SK-N-SH treated with all-trans-retinoic acid at 6 μM for 48 hours (cell line): Measurements from ENCODE around the gene RPL18A.

Source experiments
- ARNTL ChIP-seq: fragments of 450-650 bp; formaldehyde crosslinking; IDR thresholded peaks from 2 replicates; pipeline ENCODE4 v1.5.0; 2020; ENCODE audit warnings: low read depth, mild to moderate bottlenecking, moderate library complexity, borderline replicate concordance
- CREB5 ChIP-seq: fragments of 250-450 bp; sonication (Bioruptor Pico); IDR thresholded peaks from 2 replicates; pipeline ENCODE4 v1.5.1; 2020; ENCODE audit warnings: low read depth, mild to moderate bottlenecking, moderate library complexity
- OSR1 ChIP-seq: fragments of 250-450 bp; sonication (Bioruptor Pico); IDR thresholded peaks from 2 replicates; pipeline ENCODE4 v1.8.0; 2022; ENCODE audit warnings: moderate library complexity, mild to moderate bottlenecking, inconsistent platforms
- PATZ1 ChIP-seq: fragments of 250-450 bp; sonication (Bioruptor Pico); IDR thresholded peaks from 2 replicates; pipeline ENCODE4 v1.8.0; 2020; ENCODE audit warnings: mild to moderate bottlenecking, moderate library complexity, borderline replicate concordance
- TCF4 ChIP-seq: fragments of 250-450 bp; sonication (Bioruptor Pico); IDR thresholded peaks from 2 replicates; pipeline ENCODE4 v1.8.0; 2021; ENCODE audit warnings: mild to moderate bottlenecking, moderate library complexity, borderline replicate concordance
- TSHZ2 ChIP-seq: fragments of 250-450 bp; sonication (Bioruptor Pico); IDR thresholded peaks from 2 replicates; pipeline ENCODE4 v1.5.0; 2020; ENCODE audit warnings: mild to moderate bottlenecking, moderate library complexity
- ZFP30 ChIP-seq: fragments of 450-650 bp; formaldehyde crosslinking; IDR thresholded peaks from 2 replicates; pipeline ENCODE4 v1.5.0; 2022; ENCODE audit warnings: mild to moderate bottlenecking, moderate library complexity

GRCh38 chr19:17832443-17833208 is 27.1 kb upstream of the RPL18A start:
- TF ChIP-seq TCF4 (CRISPR knock-in tag) = no peak
- TF ChIP-seq TSHZ2 (CRISPR knock-in tag) = no peak
- no peak for TF ChIP-seq CREB5 (CRISPR knock-in tag)
- no peak for TF ChIP-seq ARNTL (CRISPR knock-in tag)
- no peak for TF ChIP-seq PATZ1 (CRISPR knock-in tag)
- no peak for TF ChIP-seq OSR1
- no peak for TF ChIP-seq ZFP30 (CRISPR knock-in tag)
